HepG2 (cell line): ENCODE data around the gene KDM6B. TPM values are rescaled to one million over a fixed set of nuclear protein-coding genes. Genes with fewer than 3 reads are reported as not detected.

Source experiments
- ATF5 ChIP-seq: sonication (generic); formaldehyde crosslinking; IDR thresholded peaks from 2 replicates; pipeline ENCODE4 v1.4.0; 2020; ENCODE audit warnings: mild to moderate bottlenecking, low read depth, missing genetic modification reagents
- ETV6 ChIP-seq: sonication (generic); formaldehyde crosslinking; conservative IDR thresholded peaks from 2 replicates; pipeline ENCODE4 v1.4.0; 2020; ENCODE audit warnings: missing genetic modification reagents
- FIP1L1 ChIP-seq: fragments of 200-400 bp; formaldehyde crosslinking; IDR thresholded peaks from 2 replicates; pipeline ENCODE4 v1.6.1; 2018; ENCODE audit warnings: low read depth, mild to moderate bottlenecking, low read length, moderate library complexity, borderline replicate concordance; ENCODE audit not compliant: insufficient read depth
- KDM5B ChIP-seq: sonication (generic); formaldehyde crosslinking; IDR thresholded peaks from 2 replicates; pipeline ENCODE4 v1.4.0; 2020; ENCODE audit warnings: missing genetic modification reagents, mild to moderate bottlenecking, borderline replicate concordance
- NFRKB ChIP-seq: fragments of 450-650 bp; IDR thresholded peaks from 2 replicates; pipeline ENCODE4 v1.6.1; 2017
- PHF5A ChIP-seq: IDR thresholded peaks from one replicate; pipeline ENCODE4 v1.6.1; 2018; ENCODE audit warnings: low read depth, missing genetic modification reagents; ENCODE audit not compliant: unreplicated experiment
- PRDM15 ChIP-seq: sonication (generic); formaldehyde crosslinking; IDR thresholded peaks from 2 replicates; pipeline ENCODE4 v1.4.0; 2020; ENCODE audit warnings: missing genetic modification reagents
- SOX5 ChIP-seq: IDR thresholded peaks from 2 replicates; pipeline ENCODE4 v1.6.1; 2016; ENCODE audit warnings: borderline replicate concordance
- SOX6 ChIP-seq, 2 experiments: fragments of 450-650 bp in 1 of 2; sonication (generic) in 1 of 2; formaldehyde crosslinking in 1 of 2; IDR thresholded peaks; 2 replicates each; pipeline versions ENCODE4 v1.4.0 to v1.6.1; 2017 to 2020; ENCODE audit warnings: antibody characterized with exemption in 1 of 2, mild to moderate bottlenecking in 1 of 2, missing genetic modification reagents in 1 of 2
- TFDP1 ChIP-seq: IDR thresholded peaks from 2 replicates; pipeline ENCODE4 v1.6.1; 2016; ENCODE audit warnings: missing compliant biosample characterization, missing genetic modification reagents, borderline replicate concordance
- ZBTB21 ChIP-seq: sonication (generic); formaldehyde crosslinking; IDR thresholded peaks from 2 replicates; pipeline ENCODE4 v1.4.0; 2020; ENCODE audit warnings: missing genetic modification reagents
- ZFP1 ChIP-seq: IDR thresholded peaks from 2 replicates; pipeline ENCODE4 v1.6.1; 2016
- ZMYM2 ChIP-seq: sonication (generic); formaldehyde crosslinking; IDR thresholded peaks from 2 replicates; pipeline ENCODE4 v1.8.0; 2022; ENCODE audit warnings: mild to moderate bottlenecking, missing genetic modification reagents
- ZNF362 ChIP-seq: sonication (generic); formaldehyde crosslinking; IDR thresholded peaks from 2 replicates; pipeline ENCODE4 v1.4.0; 2020; ENCODE audit warnings: missing genetic modification reagents, mild to moderate bottlenecking, borderline replicate concordance
- ZNF598 ChIP-seq: sonication (generic); formaldehyde crosslinking; IDR thresholded peaks from 2 replicates; pipeline ENCODE4 v1.5.1; 2020; ENCODE audit warnings: mild to moderate bottlenecking, missing genetic modification reagents, borderline replicate concordance
- ZNF607 ChIP-seq: sonication (generic); formaldehyde crosslinking; IDR thresholded peaks from 2 replicates; pipeline ENCODE4 v1.5.1; 2020; ENCODE audit warnings: missing genetic modification reagents, mild to moderate bottlenecking, borderline replicate concordance
- ZNF777 ChIP-seq: sonication (generic); formaldehyde crosslinking; IDR thresholded peaks from 2 replicates; pipeline ENCODE4 v1.4.0; 2020; ENCODE audit warnings: missing genetic modification reagents
- ZSCAN29 ChIP-seq: sonication (generic); formaldehyde crosslinking; conservative IDR thresholded peaks from 2 replicates; pipeline ENCODE4 v1.4.0; 2020; ENCODE audit warnings: mild to moderate bottlenecking, missing genetic modification reagents
- ZSCAN31 ChIP-seq: sonication (generic); formaldehyde crosslinking; IDR thresholded peaks from 2 replicates; pipeline ENCODE4 v1.5.0; 2020; ENCODE audit warnings: low read depth, mild to moderate bottlenecking, missing genetic modification reagents
- polyA plus RNA-seq, 8 experiments: library from polyadenylated mRNA; depleted of rRNA in 3 of 8; stranded (reverse) in 7 of 8; unstranded in 1 of 8; fragments of >200 nt; fragmentation: Illumina TruSeq in 4 of 8; extraction: Trizol in 4 of 8; gene quantifications; 2 replicates each; pipeline versions ENCODE4 v1.2.1 to v1.2.3, GENCODE V29; 2011 to 2016; ENCODE audit warnings: low read depth in 4 of 8, missing spikeins in 1 of 8, mixed read lengths in 1 of 8; ENCODE audit not compliant: insufficient read depth in 1 of 8
- total RNA-seq, 5 experiments: library from RNA; depleted of rRNA; stranded (reverse); fragments of >200 nt; fragmentation: Illumina TruSeq; extraction: Trizol; gene quantifications; 2 replicates each; pipeline ENCODE4 v1.2.3, GENCODE V29; 2016; ENCODE audit warnings: low read depth in 1 of 5

The KDM6B gene
- total and polyA plus RNA-seq, 2 of the 13 experiments (the other 11 are each of a cell fraction or from before 2014, with no cell fraction given): 1.3 to 2.1 TPM

- 0 out of 2 replicates have a peak, but pooled peaks have one; percentile 39 for TF ChIP-seq ZNF362 (CRISPR knock-in tag)
- no peak; the same call in 1 of the 2 replicates for TF ChIP-seq ZNF777 (CRISPR knock-in tag)
- peak; percentile 67; the same call in 1 of the 2 replicates for TF ChIP-seq ETV6
- TF ChIP-seq SOX6 (IDR thresholded peaks at IDR 0.05): no peak
- TF ChIP-seq SOX6 (CRISPR knock-in tag; IDR thresholded peaks at IDR 0.05): peak; percentile 94
- TF ChIP-seq KDM5B (CRISPR knock-in tag): peak; percentile 57; the same call in 1 of the 2 replicates
- peak; percentile 72; the same call in 1 of the 2 replicates for TF ChIP-seq TFDP1 (CRISPR knock-in tag)
- TF ChIP-seq SOX5: peak; percentile 88
- TF ChIP-seq PRDM15 (CRISPR knock-in tag): peak; percentile 99
- 0 out of 2 replicates have a peak, but pooled peaks have one; percentile 33 for TF ChIP-seq ZSCAN31
- no peak for TF ChIP-seq ZNF598
- TF ChIP-seq FIP1L1: peak; percentile 96
- TF ChIP-seq ZNF607 (CRISPR knock-in tag): no peak; the same call in 1 of the 2 replicates
- peak; percentile 43; the same call in 1 of the 2 replicates for TF ChIP-seq ZMYM2 (CRISPR knock-in tag)
- peak; percentile 66; the same call in 1 of the 2 replicates for TF ChIP-seq ZBTB21 (CRISPR knock-in tag)
- peak; percentile 90; the same call in 1 of the 2 replicates for TF ChIP-seq ZFP1
- TF ChIP-seq NFRKB: no peak
- TF ChIP-seq ATF5 (CRISPR knock-in tag): 0 out of 2 replicates have a peak, but pooled peaks have one; percentile 37
- 0 out of 2 replicates have a peak, but pooled peaks have one; percentile 17 for TF ChIP-seq ZSCAN29
- peak; percentile 97 for TF ChIP-seq PHF5A (CRISPR knock-in tag)
Measured at GRCh38 chr17:7836596-7837407, 2.8 kb downstream of the KDM6B start (continued).
